SH-SY5Y (cell line): ENCODE results near the gene LEPR.

Experiments
- GATA2 ChIP-seq: IDR thresholded peaks from 2 replicates; pipeline ENCODE4 v1.6.1; 2011; ENCODE audit warnings: mild to moderate bottlenecking, low read depth, low read length
- GATA3 ChIP-seq: IDR thresholded peaks from 2 replicates; pipeline ENCODE4 v1.6.1; 2011; ENCODE audit warnings: low read depth, mild to moderate bottlenecking, low read length, moderate library complexity

GRCh38 chr1:65404941-65405340 lies 15.5 kb upstream of the LEPR start:
- no peak for TF ChIP-seq GATA2
- no peak for TF ChIP-seq GATA3
